GM18499 (cell line): ENCODE data around the gene TMEM255A.
A peak's percentile ranks its signal among the peaks of the same experiment; 100 is the strongest.

Experiments used
- ATAC-seq: cut with Tn5 transposase; IDR thresholded peaks from one replicate; pipeline ENCODE4 v1.9.1; 2021; ENCODE audit warnings: moderate number of reproducible peaks; ENCODE audit not compliant: insufficient read depth, unreplicated experiment

Gene TMEM255A

GRCh38 chrX:120213438-120214265 is 97.6 kb downstream of the TMEM255A start:
- peak; percentile 75 for ATAC-seq
